ENCODE results near the gene TMEM109. TPM values are rescaled to one million over a fixed set of nuclear protein-coding genes. Genes with fewer than 3 reads are reported as not detected.
A peak's percentile ranks its signal among the peaks of the same experiment; 100 is the strongest.

TMEM109 gene
- total RNA-seq, 4 donors from 2014 or later = 107 to 132 (median 120) TPM

- no peak for ATAC-seq
- no peak for TF ChIP-seq POLR2AphosphoS5 (IDR thresholded peaks at IDR 0.05)
- TF ChIP-seq POLR2A (IDR thresholded peaks at IDR 0.05) = no peak
- TF ChIP-seq CTCF (IDR thresholded peaks at IDR 0.05) = no peak
- TF ChIP-seq EP300 (IDR thresholded peaks at IDR 0.05) = no peak
Measured at GRCh38 chr11:60935676-60936442, 21.9 kb downstream of the TMEM109 start.

GRCh38 chr11:60936467-60937143 lies 22.6 kb downstream of the TMEM109 start:
- 80% methylated on average over 1 of the region's 18 CpGs; no CpG with 5 or more reads in 1 of the 2 donors for whole genome bisulfite sequencing, 2 donors (ENCODE audit: low coverage in 1 of 2)
- no peaks in the 10 kb centered on the region for H3K9me3 ChIP-seq
- peaks cover 0 to 53% of the 10 kb centered on the region in 2 donors for H3K36me3 ChIP-seq
- no peak overlapping the region for H3K4me3 ChIP-seq
- TF ChIP-seq POLR2A (IDR thresholded peaks at IDR 0.05) (no peak), POLR2AphosphoS5 (IDR thresholded peaks at IDR 0.05) (no peak), EP300 (IDR thresholded peaks at IDR 0.05) (no peak)
- H3K27ac ChIP-seq = peak overlapping the region in 3 of 4 donors; percentile 32 to 51 (median 49)
- H3K27me3 ChIP-seq = peaks cover 10% of the 10 kb centered on the region
- no peaks in the 10 kb centered on the region for H3K4me1 ChIP-seq
- ATAC-seq = no peak

More at GRCh38 chr11:60935676-60936442, 21.9 kb downstream of the TMEM109 start:
- Histone ChIP-seq H3K27me3 (peaks cover 10% of the 10 kb centered on the region), H3K9me3 (no peaks in the 10 kb centered on the region), H3K4me1 (no peaks in the 10 kb centered on the region), H3K36me3 (peaks cover 0 to 47% of the 10 kb centered on the region in 2 donors), H3K4me3 (no peak overlapping the region), H3K27ac (no peak overlapping the region)
- 100% methylated on average over 2 of the region's 27 CpGs; no CpG with 5 or more reads in 1 of the 2 donors for WGBS, 2 donors (ENCODE audit: low coverage in 1 of 2)

- TF ChIP-seq POLR2A (IDR thresholded peaks at IDR 0.05) (no peak), CTCF (IDR thresholded peaks at IDR 0.05) (no peak), POLR2AphosphoS5 (IDR thresholded peaks at IDR 0.05) (no peak), EP300 (IDR thresholded peaks at IDR 0.05) (no peak)
- Histone ChIP-seq H3K27ac (peak overlapping the region in 3 of 4 donors; percentile 32 to 51 (median 49)), H3K4me1 (no peaks in the 10 kb centered on the region), H3K27me3 (peaks cover 10% of the 10 kb centered on the region), H3K9me3 (no peaks in the 10 kb centered on the region), H3K4me3 (no peak overlapping the region), H3K36me3 (peaks cover 0 to 57% of the 10 kb centered on the region in 2 donors)
- ATAC-seq = no peak
- 44 to 70% methylated on average over 2 to 4 of the region's 12 CpGs for WGBS, 2 donors (ENCODE audit: low coverage in 1 of 2)
Measured at GRCh38 chr11:60937144-60937527, 23.2 kb downstream of the TMEM109 start.

- 85% methylated on average over 1 of the region's 8 CpGs; no CpG with 5 or more reads in 1 of the 2 donors for WGBS, 2 donors (ENCODE audit: low coverage in 1 of 2)
Measured at GRCh38 chr11:60937811-60938210, 23.9 kb downstream of the TMEM109 start.

More at GRCh38 chr11:60937811-60938210, 23.9 kb downstream of the TMEM109 start:
- Histone ChIP-seq H3K4me3 (no peak overlapping the region), H3K27ac (peak overlapping the region in 2 of 4 donors; percentile 27 to 49), H3K9me3 (no peaks in the 10 kb centered on the region), H3K36me3 (peaks cover 0 to 63% of the 10 kb centered on the region in 2 donors), H3K4me1 (no peaks in the 10 kb centered on the region), H3K27me3 (peaks cover 10% of the 10 kb centered on the region)
- TF ChIP-seq POLR2AphosphoS5 (IDR thresholded peaks at IDR 0.05) = no peak
- TF ChIP-seq POLR2A (IDR thresholded peaks at IDR 0.05) = no peak
- TF ChIP-seq CTCF (IDR thresholded peaks at IDR 0.05) = no peak
- no peak for ATAC-seq
